ENCODE measurements around the gene LIMS2. TPM values are rescaled to one million over a fixed set of nuclear protein-coding genes. Genes with fewer than 3 reads are reported as not detected.

The LIMS2 gene
- total RNA-seq, 6 experiments from 2014 or later, result 47.8 to 65.0 (median 59.1) TPM

GRCh38 chr2:127647242-127648190, 27.8 kb downstream of the LIMS2 start:
- peaks cover 2% of the 10 kb centered on the region for H3K27me3 Mint-ChIP-seq (ENCODE audit: insufficient read depth)
- no peaks in the 10 kb centered on the region for H3K9me3 Mint-ChIP-seq
- H3K36me3 Mint-ChIP-seq (ENCODE audit: low read depth), result no peaks in the 10 kb centered on the region; the same call in 1 of the 2 replicates
- H3K4me1 Mint-ChIP-seq (ENCODE audit: low read depth), result peaks cover 29% of the 10 kb centered on the region
- TF ChIP-seq CTCF (IDR thresholded peaks at IDR 0.05), result no peak
- DNase-seq, result no peak
- H3K4me3 Mint-ChIP-seq, result no peak overlapping the region
- H3K27ac Mint-ChIP-seq, result peak overlapping the region; percentile 67

DNA sequence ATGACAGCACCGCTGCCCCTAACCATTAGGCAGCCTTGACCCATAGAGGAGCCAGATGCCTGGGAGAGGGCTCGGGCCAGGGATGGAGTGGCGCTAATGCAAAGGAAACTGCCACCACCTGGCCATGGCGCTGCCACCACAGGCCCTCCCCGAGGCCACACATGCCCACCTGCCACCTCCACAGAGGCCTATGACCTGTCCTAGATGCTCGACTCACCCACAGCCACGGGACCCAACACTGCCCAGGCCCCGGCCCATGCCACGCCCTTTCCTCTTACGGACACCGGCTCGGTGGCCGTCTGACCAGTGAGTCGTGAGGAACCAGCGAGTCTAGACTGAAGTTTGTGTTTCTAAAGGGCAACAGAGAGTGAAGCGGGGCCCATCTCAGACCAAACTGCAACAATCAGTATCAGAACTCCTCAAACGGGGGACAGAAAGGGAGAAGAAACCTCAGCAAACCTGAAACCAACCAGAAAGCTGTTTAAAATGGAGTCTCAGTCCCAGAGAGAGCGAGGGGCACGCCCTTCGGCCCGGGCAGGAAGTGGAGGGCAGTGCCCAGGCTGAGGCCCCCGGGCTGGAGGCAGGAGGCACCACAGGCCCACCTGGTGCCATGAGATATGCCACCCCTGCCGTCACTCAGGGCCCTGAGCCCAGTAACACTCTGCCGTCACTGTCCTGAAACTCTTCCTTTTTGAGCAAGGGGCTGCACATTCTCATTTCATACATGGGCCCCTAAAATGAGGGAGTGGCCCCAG, 28.7 kb downstream of the LIMS2 start:
- Mint-ChIP-seq H3K36me3 (ENCODE audit: low read depth) (no peaks in the 10 kb centered on the region; the same call in 1 of the 2 replicates), H3K9me3 (no peaks in the 10 kb centered on the region), H3K4me3 (no peak overlapping the region; the same call in 1 of the 2 replicates), H3K27me3 (ENCODE audit: insufficient read depth) (peaks cover 2% of the 10 kb centered on the region), H3K4me1 (ENCODE audit: low read depth) (peaks cover 29% of the 10 kb centered on the region), H3K27ac (peak overlapping the region; percentile 67)
- TF ChIP-seq CTCF (IDR thresholded peaks at IDR 0.05), result no peak
- no peak for DNase-seq

GRCh38 chr2:127645395-127646291, 29.7 kb downstream of the LIMS2 start, which contains the start of gene GPR17:
Gene GPR17 (plus strand): TSS chr2:127646153. CDS start chr2:127650736, 4,583 bp downstream.
- DNase-seq, result no peak
- H3K4me1 Mint-ChIP-seq (ENCODE audit: low read depth), result peaks cover 29% of the 10 kb centered on the region
- H3K36me3 Mint-ChIP-seq (ENCODE audit: low read depth), result no peaks in the 10 kb centered on the region
- TF ChIP-seq CTCF (IDR thresholded peaks at IDR 0.05), result no peak
- H3K27me3 Mint-ChIP-seq (ENCODE audit: insufficient read depth), result peaks cover 2% of the 10 kb centered on the region; the same call in 1 of the 2 replicates
- no peaks in the 10 kb centered on the region for H3K9me3 Mint-ChIP-seq
- peak within 1 kb of the TSS; percentile 67 for H3K27ac Mint-ChIP-seq
- H3K4me3 Mint-ChIP-seq, result no peak within 1 kb of the TSS; the same call in 1 of the 2 replicates

- Mint-ChIP-seq H3K4me1 (ENCODE audit: low read depth) (peaks cover 29% of the 10 kb centered on the region), H3K36me3 (ENCODE audit: low read depth) (no peaks in the 10 kb centered on the region), H3K27me3 (ENCODE audit: insufficient read depth) (peaks cover 2% of the 10 kb centered on the region), H3K27ac (0 out of 2 replicates have a peak overlapping the region, but pooled peaks have one; percentile 13), H3K4me3 (no peak overlapping the region), H3K9me3 (no peaks in the 10 kb centered on the region)
- TF ChIP-seq CTCF (IDR thresholded peaks at IDR 0.05), result no peak
- DNase-seq, result no peak
Measured at GRCh38 chr2:127645026-127645394, 30.3 kb downstream of the LIMS2 start.
